ENCODE data around the gene ZDHHC9.

ZDHHC9 gene

DNA sequence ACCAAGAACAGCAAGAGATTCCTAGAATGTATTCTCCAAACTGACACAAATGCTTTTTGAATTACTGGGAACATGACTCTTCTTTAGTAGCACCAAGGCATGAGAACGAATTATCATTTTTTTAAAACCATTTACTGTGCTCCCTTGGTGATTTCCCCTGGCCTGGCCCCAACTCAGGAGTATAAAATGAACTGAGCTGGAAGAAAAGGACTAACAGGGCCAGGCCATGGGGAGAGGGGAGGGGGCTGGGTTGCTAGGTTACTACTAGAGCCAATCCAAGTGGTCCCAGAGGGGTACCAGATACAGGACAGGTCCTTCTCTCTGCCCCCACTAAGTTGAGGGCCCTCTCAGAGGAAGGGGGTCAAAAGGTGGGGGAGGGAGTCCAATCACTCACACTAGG is 40.8 kb downstream of the ZDHHC9 start:
- Histone ChIP-seq H3K9me2 (replicated peaks; ENCODE audit: insufficient read depth, low read length) (no peaks in the 10 kb centered on the region), H3K4me2 (ENCODE audit: low read depth, low read length) (no peak overlapping the region), H3F3A (ENCODE audit: insufficient read depth, low read length) (peaks cover 8% of the 10 kb centered on the region; the same call in 1 of the 2 replicates), H3K79me2 (ENCODE audit: low read length) (no peaks in the 10 kb centered on the region), H4K20me1 (ENCODE audit: insufficient read depth, low read length) (no peaks in the 10 kb centered on the region), H3K27me3 (replicated peaks; ENCODE audit: insufficient read depth, low read length) (no peaks in the 10 kb centered on the region), H3K27ac (ENCODE audit: low read length) (no peak overlapping the region), H3K36me3 (replicated peaks; ENCODE audit: insufficient read depth, low read length) (no peaks in the 10 kb centered on the region), H3K4me1 (ENCODE audit: low read length) (no peaks in the 10 kb centered on the region), H3K4me3 (ENCODE audit: low read length) (no peak overlapping the region), H2AFZ (ENCODE audit: low read length) (no peak overlapping the region), H3K9ac (ENCODE audit: low read length) (no peak overlapping the region), H3K9me3 (replicated peaks; ENCODE audit: insufficient read depth, low read length) (no peaks in the 10 kb centered on the region)
- TF ChIP-seq EZH2phosphoT487 (IDR thresholded peaks at IDR 0.05; ENCODE audit: low read length): no peak
- TF ChIP-seq EZH2 (optimal IDR thresholded peaks at IDR 0.05; ENCODE audit: low read depth, low read length): no peak
- TF ChIP-seq, protein P1, sequence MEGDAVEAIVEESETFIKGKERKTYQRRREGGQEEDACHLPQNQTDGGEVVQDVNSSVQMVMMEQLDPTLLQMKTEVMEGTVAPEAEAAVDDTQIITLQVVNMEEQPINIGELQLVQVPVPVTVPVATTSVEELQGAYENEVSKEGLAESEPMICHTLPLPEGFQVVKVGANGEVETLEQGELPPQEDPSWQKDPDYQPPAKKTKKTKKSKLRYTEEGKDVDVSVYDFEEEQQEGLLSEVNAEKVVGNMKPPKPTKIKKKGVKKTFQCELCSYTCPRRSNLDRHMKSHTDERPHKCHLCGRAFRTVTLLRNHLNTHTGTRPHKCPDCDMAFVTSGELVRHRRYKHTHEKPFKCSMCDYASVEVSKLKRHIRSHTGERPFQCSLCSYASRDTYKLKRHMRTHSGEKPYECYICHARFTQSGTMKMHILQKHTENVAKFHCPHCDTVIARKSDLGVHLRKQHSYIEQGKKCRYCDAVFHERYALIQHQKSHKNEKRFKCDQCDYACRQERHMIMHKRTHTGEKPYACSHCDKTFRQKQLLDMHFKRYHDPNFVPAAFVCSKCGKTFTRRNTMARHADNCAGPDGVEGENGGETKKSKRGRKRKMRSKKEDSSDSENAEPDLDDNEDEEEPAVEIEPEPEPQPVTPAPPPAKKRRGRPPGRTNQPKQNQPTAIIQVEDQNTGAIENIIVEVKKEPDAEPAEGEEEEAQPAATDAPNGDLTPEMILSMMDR (IDR thresholded peaks at IDR 0.05; ENCODE audit: low read length): no peak
- DNase-seq: no peak

DNA sequence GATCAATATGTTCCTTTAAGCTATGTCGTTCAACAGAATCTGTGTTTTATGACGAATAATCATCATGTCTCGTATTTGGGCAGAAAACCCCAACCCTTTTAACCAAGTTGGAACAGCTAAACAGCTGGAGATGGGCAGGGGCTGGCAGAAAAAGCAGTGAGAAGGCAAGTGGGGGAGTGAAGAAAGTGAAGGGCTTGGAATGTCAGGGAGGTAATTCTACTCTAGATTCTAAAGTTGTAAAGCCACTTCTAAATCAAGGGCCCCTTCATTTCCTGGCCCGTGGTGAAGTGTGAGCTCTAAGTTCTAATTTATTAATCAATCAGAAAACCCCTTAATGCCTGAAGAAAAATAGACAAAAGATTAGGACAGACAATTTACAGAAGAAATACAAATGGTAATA is 43.5 kb downstream of the ZDHHC9 start:
- H3K4me2 ChIP-seq (ENCODE audit: low read depth, low read length): no peak overlapping the region
- H2AFZ ChIP-seq (ENCODE audit: low read length): no peak overlapping the region
- H3K27me3 ChIP-seq (replicated peaks; ENCODE audit: insufficient read depth, low read length): no peaks in the 10 kb centered on the region

DNA sequence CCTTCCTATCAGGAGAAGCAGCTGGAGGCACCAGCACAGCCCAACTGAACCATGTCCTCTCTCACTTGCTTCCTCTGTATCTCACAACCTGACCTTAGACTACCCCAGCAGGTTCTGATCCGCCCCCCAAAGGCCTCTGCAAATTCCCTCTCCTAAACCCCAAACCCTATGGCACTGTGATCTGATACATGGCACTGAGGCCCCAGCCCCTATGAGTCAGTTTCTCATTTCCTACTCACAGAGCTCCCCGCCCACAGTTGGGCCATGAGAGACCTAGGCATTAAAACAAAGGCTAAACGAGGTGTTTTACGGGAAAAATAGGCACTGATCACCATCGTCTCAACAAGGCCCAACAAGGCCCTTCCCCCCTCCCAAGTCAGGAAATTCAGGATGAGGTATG is 44.8 kb downstream of the ZDHHC9 start:
- Histone ChIP-seq H2AFZ (ENCODE audit: low read length) (no peak overlapping the region), H3K4me1 (ENCODE audit: low read length) (no peaks in the 10 kb centered on the region), H3K36me3 (replicated peaks; ENCODE audit: insufficient read depth, low read length) (no peaks in the 10 kb centered on the region), H3K27me3 (replicated peaks; ENCODE audit: insufficient read depth, low read length) (no peaks in the 10 kb centered on the region), H3K4me3 (ENCODE audit: low read length) (no peak overlapping the region), H3K79me2 (ENCODE audit: low read length) (no peaks in the 10 kb centered on the region), H4K20me1 (ENCODE audit: insufficient read depth, low read length) (no peaks in the 10 kb centered on the region), H3K9ac (ENCODE audit: low read length) (no peak overlapping the region), H3K27ac (ENCODE audit: low read length) (no peak overlapping the region), H3K9me2 (replicated peaks; ENCODE audit: insufficient read depth, low read length) (no peaks in the 10 kb centered on the region), H3K9me3 (replicated peaks; ENCODE audit: insufficient read depth, low read length) (no peaks in the 10 kb centered on the region), H3F3A (ENCODE audit: insufficient read depth, low read length) (peaks cover 14% of the 10 kb centered on the region; the same call in 1 of the 2 replicates), H3K4me2 (ENCODE audit: low read depth, low read length) (no peak overlapping the region)
- DNase-seq: no peak
- no peak for TF ChIP-seq EZH2phosphoT487 (IDR thresholded peaks at IDR 0.05; ENCODE audit: low read length)
- no peak for TF ChIP-seq EZH2 (optimal IDR thresholded peaks at IDR 0.05; ENCODE audit: low read depth, low read length)
- TF ChIP-seq, protein P1 (IDR thresholded peaks at IDR 0.05; ENCODE audit: low read length): no peak

More for the DNA sequence above, 43.5 kb downstream of the ZDHHC9 start:
- Histone ChIP-seq H3K4me1 (ENCODE audit: low read length) (no peaks in the 10 kb centered on the region), H3K9me2 (replicated peaks; ENCODE audit: insufficient read depth, low read length) (no peaks in the 10 kb centered on the region), H3K4me3 (ENCODE audit: low read length) (no peak overlapping the region), H4K20me1 (ENCODE audit: insufficient read depth, low read length) (no peaks in the 10 kb centered on the region), H3K79me2 (ENCODE audit: low read length) (no peaks in the 10 kb centered on the region), H3K9ac (ENCODE audit: low read length) (no peak overlapping the region), H3K36me3 (replicated peaks; ENCODE audit: insufficient read depth, low read length) (no peaks in the 10 kb centered on the region), H3K27ac (ENCODE audit: low read length) (no peak overlapping the region), H3F3A (ENCODE audit: insufficient read depth, low read length) (peaks cover 14% of the 10 kb centered on the region; the same call in 1 of the 2 replicates), H3K9me3 (replicated peaks; ENCODE audit: insufficient read depth, low read length) (no peaks in the 10 kb centered on the region)
- TF ChIP-seq EZH2phosphoT487 (IDR thresholded peaks at IDR 0.05; ENCODE audit: low read length) (no peak), EZH2 (optimal IDR thresholded peaks at IDR 0.05; ENCODE audit: low read depth, low read length) (no peak)
- TF ChIP-seq, protein P1 (IDR thresholded peaks at IDR 0.05; ENCODE audit: low read length): no peak
- no peak for DNase-seq

All from MM.1S (cell line).